Mononuclear cell (primary cell): Measurements from ENCODE around the gene ARL16. TPM values are rescaled to one million over a fixed set of nuclear protein-coding genes. Genes with fewer than 3 reads are reported as not detected.

Experiments
- H3K27me3 ChIP-seq: 2 replicates; pipeline ENCODE4 v1.6.0; 2011; ENCODE audit warnings: low read length, control low read depth; ENCODE audit not compliant: insufficient read depth
- H3K4me1 ChIP-seq: 2 replicates; pipeline ENCODE4 v1.5.1; 2011; ENCODE audit warnings: mild to moderate bottlenecking, low read length, control low read depth; ENCODE audit not compliant: insufficient read depth
- H3K4me3 ChIP-seq: 2 replicates; pipeline ENCODE4 v1.5.1; 2011; ENCODE audit warnings: mild to moderate bottlenecking, low read length, moderate library complexity
- H3K9me3 ChIP-seq: 2 replicates; pipeline ENCODE4 v1.5.1; 2011; ENCODE audit warnings: low read depth, mild to moderate bottlenecking, control low read depth, low read length
- total RNA-seq: library from RNA; depleted of rRNA; stranded (reverse); fragments of >200 nt; gene quantifications from one replicate; pipeline ENCODE4 v1.2.3, GENCODE V29; 2012

Gene ARL16
- total RNA-seq, 1 donor = 15.5 TPM

DNA sequence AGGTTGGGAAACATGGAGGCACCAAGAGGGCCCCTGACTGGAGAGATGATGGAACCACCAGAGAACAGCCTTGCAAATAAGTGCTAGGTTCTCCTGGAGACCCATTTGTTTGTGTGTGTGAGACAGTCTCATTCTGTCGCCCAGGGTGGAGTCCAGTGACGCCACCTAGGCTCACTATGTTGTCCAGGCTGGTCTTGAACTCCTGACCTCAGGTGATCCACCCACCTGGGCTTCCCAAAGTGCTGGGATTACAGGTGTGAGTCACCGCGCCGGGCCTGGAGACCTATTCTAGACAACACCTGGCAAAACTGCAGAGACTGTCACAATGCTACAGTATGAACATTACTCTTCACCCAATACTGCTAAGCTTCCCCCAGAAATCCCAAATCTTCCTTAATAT, 48.2 kb downstream of the ARL16 start:
- peaks cover 26% of the 10 kb centered on the region for H3K4me1 ChIP-seq
- H3K9me3 ChIP-seq = no peaks in the 10 kb centered on the region
- H3K27me3 ChIP-seq = no peaks in the 10 kb centered on the region
- H3K4me3 ChIP-seq = no peak overlapping the region

DNA sequence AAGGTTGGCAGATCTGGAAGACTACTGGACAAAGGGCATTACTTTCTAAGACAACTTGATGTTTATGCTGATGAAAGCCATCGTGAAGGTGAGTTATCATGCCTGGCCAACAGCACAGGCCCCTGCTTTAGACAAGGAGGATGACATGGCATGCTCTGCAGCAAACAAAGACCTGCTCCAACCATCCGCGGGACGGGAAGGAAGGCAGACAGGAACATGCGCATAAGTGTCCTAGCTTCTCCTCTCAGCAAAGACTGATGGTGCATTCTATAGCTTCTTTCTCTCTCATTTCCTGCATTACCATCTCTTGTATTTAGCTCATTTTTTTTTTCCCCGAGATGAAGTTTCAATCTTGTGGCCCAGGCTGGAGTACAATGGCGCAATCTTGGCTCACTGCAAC, 52.1 kb downstream of the ARL16 start:
- H3K4me1 ChIP-seq = peaks cover 20% of the 10 kb centered on the region
- no peaks in the 10 kb centered on the region for H3K27me3 ChIP-seq
- no peak overlapping the region for H3K4me3 ChIP-seq
- H3K9me3 ChIP-seq = no peaks in the 10 kb centered on the region

Other genes with a start within 250 kb of the ARL16 start
- gene ACTG1, start 171.0 kb downstream of the ARL16 start, total RNA-seq = 2,327 TPM
- gene FSCN2, start 155.4 kb downstream of the ARL16 start, total RNA-seq = 0.52 TPM
- 13.5 TPM for gene FAAP100, start 131.4 kb downstream of the ARL16 start, total RNA-seq
- 46.5 TPM for gene NPLOC4, start 46.7 kb downstream of the ARL16 start, total RNA-seq
- 0.10 TPM for gene TSPAN10, start 46.6 kb downstream of the ARL16 start, total RNA-seq
- 2.1 TPM for gene PDE6G, start 27.3 kb downstream of the ARL16 start, total RNA-seq
- gene OXLD1, start 17.2 kb downstream of the ARL16 start, total RNA-seq = 19.3 TPM
- gene CCDC137, start 17.1 kb downstream of the ARL16 start, total RNA-seq = 4.4 TPM
- 57.0 TPM for gene HGS, start 214 bp upstream of the ARL16 start, total RNA-seq
- 3.7 TPM for gene MRPL12, start 19.6 kb upstream of the ARL16 start, total RNA-seq
- gene SLC25A10, start 28.5 kb upstream of the ARL16 start, total RNA-seq = 1.5 TPM
- gene GCGR, start 120.4 kb upstream of the ARL16 start, total RNA-seq = not detected
- 32.3 TPM for gene MCRIP1, start 149.5 kb upstream of the ARL16 start, total RNA-seq
- gene PPP1R27, start 151.3 kb upstream of the ARL16 start, total RNA-seq = not detected
- 239 TPM for gene P4HB, start 176.7 kb upstream of the ARL16 start, total RNA-seq
- gene ARHGDIA, start 187.5 kb upstream of the ARL16 start, total RNA-seq = 189 TPM
- 77.9 TPM for gene ALYREF, start 207.8 kb upstream of the ARL16 start, total RNA-seq
- gene ANAPC11, start 207.9 kb upstream of the ARL16 start, total RNA-seq = 36.3 TPM
- gene NPB, start 218.4 kb upstream of the ARL16 start, total RNA-seq = 0.10 TPM
- gene PCYT2, start 227.6 kb upstream of the ARL16 start, total RNA-seq = 10.6 TPM
- gene SIRT7, start 234.4 kb upstream of the ARL16 start, total RNA-seq = 21.6 TPM
- gene MAFG, start 243.9 kb upstream of the ARL16 start, total RNA-seq = 14.9 TPM